Measurements from ENCODE around the gene LTBP2.

DNA sequence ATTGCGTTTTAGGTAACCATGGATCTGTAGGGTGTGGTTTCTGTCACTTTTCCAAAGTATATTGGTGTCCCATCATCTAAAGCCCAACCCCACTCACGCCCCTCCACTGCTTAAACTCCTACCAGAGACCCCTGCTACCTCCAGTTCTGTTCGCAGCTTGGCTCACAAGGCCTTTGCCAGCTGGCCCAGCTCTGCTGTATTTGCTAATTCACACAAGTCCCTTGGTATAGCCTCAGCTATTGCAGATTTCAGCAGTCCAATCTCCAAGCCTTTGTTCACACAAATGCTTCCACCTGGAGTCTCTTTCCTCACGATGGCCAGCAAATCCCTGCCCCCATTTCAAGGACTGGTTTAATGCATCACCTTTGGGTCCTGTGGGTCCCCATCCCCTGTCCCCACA is 94.3 kb downstream of the LTBP2 start:
- TF ChIP-seq, protein P1, sequence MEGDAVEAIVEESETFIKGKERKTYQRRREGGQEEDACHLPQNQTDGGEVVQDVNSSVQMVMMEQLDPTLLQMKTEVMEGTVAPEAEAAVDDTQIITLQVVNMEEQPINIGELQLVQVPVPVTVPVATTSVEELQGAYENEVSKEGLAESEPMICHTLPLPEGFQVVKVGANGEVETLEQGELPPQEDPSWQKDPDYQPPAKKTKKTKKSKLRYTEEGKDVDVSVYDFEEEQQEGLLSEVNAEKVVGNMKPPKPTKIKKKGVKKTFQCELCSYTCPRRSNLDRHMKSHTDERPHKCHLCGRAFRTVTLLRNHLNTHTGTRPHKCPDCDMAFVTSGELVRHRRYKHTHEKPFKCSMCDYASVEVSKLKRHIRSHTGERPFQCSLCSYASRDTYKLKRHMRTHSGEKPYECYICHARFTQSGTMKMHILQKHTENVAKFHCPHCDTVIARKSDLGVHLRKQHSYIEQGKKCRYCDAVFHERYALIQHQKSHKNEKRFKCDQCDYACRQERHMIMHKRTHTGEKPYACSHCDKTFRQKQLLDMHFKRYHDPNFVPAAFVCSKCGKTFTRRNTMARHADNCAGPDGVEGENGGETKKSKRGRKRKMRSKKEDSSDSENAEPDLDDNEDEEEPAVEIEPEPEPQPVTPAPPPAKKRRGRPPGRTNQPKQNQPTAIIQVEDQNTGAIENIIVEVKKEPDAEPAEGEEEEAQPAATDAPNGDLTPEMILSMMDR (IDR thresholded peaks at IDR 0.05; ENCODE audit: low read length) = no peak
- TF ChIP-seq EZH2phosphoT487 (IDR thresholded peaks at IDR 0.05; ENCODE audit: low read length) = no peak
- TF ChIP-seq EZH2 (optimal IDR thresholded peaks at IDR 0.05; ENCODE audit: low read depth, low read length) = no peak

All from MM.1S (cell line).